ENCODE results near the gene HAX1.
"Not testable (repeated sequence)": the region's sequence is repeated elsewhere in the genome, so short reads cannot be mapped to it uniquely, and the experiment has no call there.

DNA sequence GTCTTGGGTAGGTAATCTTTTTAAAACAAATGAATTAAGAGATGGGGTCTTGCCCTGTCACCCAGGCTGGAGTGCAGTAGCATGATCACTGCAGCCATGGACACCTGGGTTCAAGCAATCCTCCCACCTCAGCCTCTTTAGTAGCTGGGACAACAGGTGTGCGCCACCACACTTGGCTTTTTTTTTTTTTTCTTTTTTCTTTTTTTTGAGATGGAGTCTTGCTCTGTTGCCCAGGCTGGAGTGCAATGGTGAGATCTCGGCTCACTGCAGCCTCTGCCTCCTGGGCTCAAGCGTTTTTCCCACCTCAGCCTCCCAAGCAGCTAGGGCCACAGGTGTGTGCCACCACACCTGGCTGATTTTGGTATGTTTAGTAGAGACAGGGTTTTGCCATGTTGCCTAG lies 41.3 kb upstream of the HAX1 start:
- TF ChIP-seq POLR2A (IDR thresholded peaks at IDR 0.05; ENCODE audit: control extremely low read depth in 1 of 2, low read depth in 2 of 2, low read length in 2 of 2); EP300 (IDR thresholded peaks at IDR 0.05; ENCODE audit: borderline replicate concordance in 1 of 2, low read depth in 2 of 2, low read length in 2 of 2); POLR2AphosphoS5 (IDR thresholded peaks at IDR 0.05; ENCODE audit: low read depth, low read length); NRF1 (IDR thresholded peaks at IDR 0.05; ENCODE audit: low read depth, low read length); TBP (IDR thresholded peaks at IDR 0.05; ENCODE audit: low read depth, low read length): not testable (repeated sequence)

All from H1 (cell line).